GM23338 (cell line): ENCODE results near the gene SND1. TPM values are rescaled to one million over a fixed set of nuclear protein-coding genes. Genes with fewer than 3 reads are reported as not detected.

Experiments used
- ATAC-seq: fragments of 200-7000 bp; cut with Tn5 transposase; 3 replicates; pipeline ENCODE4 v1.9.1; 2020
- DNase-seq: peaks from one replicate; pipeline ENCODE4 v3.0.0-alpha.2; 2015; ENCODE audit warnings: low spot score
- H2AFZ ChIP-seq: fragments of 200-600 bp; sonication (generic); 2 replicates; pipeline ENCODE4 v1.8.0; 2016; ENCODE audit warnings: antibody characterized with exemption, mild to moderate bottlenecking, moderate library complexity
- H3F3A ChIP-seq: fragments of 200-600 bp; sonication (generic); replicated peaks from 2 replicates; pipeline ENCODE4 v1.8.0; 2017; ENCODE audit warnings: antibody characterized with exemption, mixed run types, low read depth
- H3K27ac ChIP-seq: fragments of 200-600 bp; sonication (generic); 2 replicates; pipeline ENCODE4 v1.6.1; 2016; ENCODE audit warnings: low read depth
- H3K27me3 ChIP-seq: fragments of 200-600 bp; sonication (generic); 2 replicates; pipeline ENCODE4 v1.8.0; 2016; ENCODE audit warnings: mild to moderate bottlenecking, mixed run types, moderate library complexity; ENCODE audit not compliant: insufficient read depth
- H3K36me3 ChIP-seq: fragments of 200-600 bp; sonication (generic); 2 replicates; pipeline ENCODE4 v1.8.0; 2016; ENCODE audit warnings: mild to moderate bottlenecking; ENCODE audit not compliant: insufficient read depth
- H3K4me1 ChIP-seq: fragments of 200-600 bp; sonication (generic); 2 replicates; pipeline ENCODE4 v1.8.0; 2016; ENCODE audit warnings: mild to moderate bottlenecking, moderate library complexity; ENCODE audit not compliant: insufficient read depth
- H3K4me2 ChIP-seq: fragments of 200-600 bp; sonication (generic); 2 replicates; pipeline ENCODE4 v1.7.1; 2017; ENCODE audit warnings: mixed run types
- H3K4me3 ChIP-seq: fragments of 200-600 bp; sonication (generic); 2 replicates; pipeline ENCODE4 v1.6.1; 2016; ENCODE audit warnings: mixed run types
- H3K79me2 ChIP-seq: fragments of 200-600 bp; sonication (generic); replicated peaks from 2 replicates; pipeline ENCODE4 v1.8.0; 2017; ENCODE audit warnings: mild to moderate bottlenecking; ENCODE audit not compliant: insufficient read depth
- H3K9me2 ChIP-seq: fragments of 200-600 bp; sonication (generic); 2 replicates; pipeline ENCODE4 v1.8.0; 2017; ENCODE audit not compliant: insufficient read depth
- H4K20me1 ChIP-seq: fragments of 200-600 bp; sonication (generic); replicated peaks from 2 replicates; pipeline ENCODE4 v1.8.0; 2017; ENCODE audit warnings: mild to moderate bottlenecking; ENCODE audit not compliant: insufficient read depth
- H3K27ac Mint-ChIP-seq: 2 replicates; pipeline ENCODE4 v1.8.0; 2020; ENCODE audit warnings: inconsistent platforms, mild to moderate bottlenecking, moderate library complexity, mixed read lengths
- H3K27me3 Mint-ChIP-seq: 3 replicates; pipeline ENCODE4 v1.8.0; 2022; ENCODE audit warnings: low read depth, mild to moderate bottlenecking, moderate library complexity, mixed read lengths, inconsistent platforms; ENCODE audit not compliant: insufficient read depth, poor library complexity
- H3K36me3 Mint-ChIP-seq: 3 replicates; pipeline ENCODE4 v1.8.0; 2021; ENCODE audit warnings: low read depth, mild to moderate bottlenecking, inconsistent platforms, moderate library complexity, mixed read lengths
- H3K4me1 Mint-ChIP-seq: 3 replicates; pipeline ENCODE4 v1.8.0; 2020; ENCODE audit warnings: mild to moderate bottlenecking, inconsistent platforms, mixed read lengths
- H3K4me3 Mint-ChIP-seq: 3 replicates; pipeline ENCODE4 v1.8.0; 2021; ENCODE audit warnings: moderate library complexity, mild to moderate bottlenecking, inconsistent platforms, mixed read lengths
- H3K9me3 Mint-ChIP-seq: 3 replicates; pipeline ENCODE4 v1.8.0; 2020; ENCODE audit warnings: moderate library complexity, mild to moderate bottlenecking, inconsistent platforms, mixed read lengths
- CREB1 ChIP-seq: fragments of 250-450 bp; sonication (Bioruptor Pico); IDR thresholded peaks from 2 replicates; pipeline ENCODE4 v1.5.0; 2020; ENCODE audit warnings: low read depth, mild to moderate bottlenecking, moderate library complexity
- EZH2 ChIP-seq: fragments of 200-600 bp; sonication (generic); IDR thresholded peaks from one replicate; pipeline ENCODE4 v1.8.0; 2017; ENCODE audit warnings: antibody characterized with exemption, mild to moderate bottlenecking, low read depth; ENCODE audit not compliant: unreplicated experiment
- EZH2phosphoT487 ChIP-seq: fragments of 200-600 bp; sonication (generic); IDR thresholded peaks from one replicate; pipeline ENCODE4 v1.8.1; 2018; ENCODE audit warnings: antibody characterized with exemption; ENCODE audit not compliant: unreplicated experiment
- JUNB ChIP-seq: IDR thresholded peaks from one replicate; pipeline ENCODE4 v1.6.1; 2016; ENCODE audit warnings: antibody characterized with exemption; ENCODE audit not compliant: unreplicated experiment
- NANOG ChIP-seq: IDR thresholded peaks from 2 replicates; pipeline ENCODE4 v1.6.1; 2016; ENCODE audit warnings: antibody characterized with exemption, borderline replicate concordance
- STAT1 ChIP-seq: IDR thresholded peaks from one replicate; pipeline ENCODE4 v1.6.1; 2016; ENCODE audit warnings: antibody characterized with exemption; ENCODE audit not compliant: unreplicated experiment
- ZNF114 ChIP-seq: fragments of 250-450 bp; sonication (Bioruptor Pico); IDR thresholded peaks from 2 replicates; pipeline ENCODE4 v1.5.0; 2020; ENCODE audit warnings: mild to moderate bottlenecking, moderate library complexity
- ZNF331 ChIP-seq: fragments of 250-450 bp; sonication (Bioruptor Pico); IDR thresholded peaks from 2 replicates; pipeline ENCODE4 v1.5.0; 2020; ENCODE audit warnings: low read depth, mild to moderate bottlenecking, moderate library complexity
- polyA plus RNA-seq: library from polyadenylated mRNA; unstranded; fragments of >200 nt; fragmentation: Nextera tagmentation; extraction: Ambion mirVana; gene quantifications from 2 replicates; pipeline ENCODE4 v1.2.1, GENCODE V29; 2016
- total RNA-seq: library from RNA; depleted of rRNA; stranded (reverse); fragments of >200 nt; shearing (Covaris generic); gene quantifications from 2 replicates; pipeline ENCODE4 v1.2.3, GENCODE V29; 2014
- TF ChIP-seq, protein P1 (sequence below), 2 experiments: fragments of 200-600 bp in 1 of 2; sonication (generic) in 1 of 2; conservative IDR thresholded peaks; 2 replicates each; pipeline versions ENCODE4 v1.5.1 to v1.6.1; 2016 to 2017; ENCODE audit warnings: antibody characterized with exemption in 2 of 2, low read depth in 2 of 2, mild to moderate bottlenecking in 2 of 2, moderate library complexity in 1 of 2
- TF ChIP-seq, protein P2 (sequence below): IDR thresholded peaks from 2 replicates; pipeline ENCODE4 v1.6.1; 2016; ENCODE audit warnings: antibody characterized with exemption
- TF ChIP-seq, protein P3 (sequence below): IDR thresholded peaks from one replicate; pipeline ENCODE4 v1.6.1; 2018; ENCODE audit warnings: antibody characterized with exemption; ENCODE audit not compliant: unreplicated experiment

The SND1 gene
- total and polyA plus RNA-seq, 2 experiments from 2014 or later: 107 to 254 TPM

DNA sequence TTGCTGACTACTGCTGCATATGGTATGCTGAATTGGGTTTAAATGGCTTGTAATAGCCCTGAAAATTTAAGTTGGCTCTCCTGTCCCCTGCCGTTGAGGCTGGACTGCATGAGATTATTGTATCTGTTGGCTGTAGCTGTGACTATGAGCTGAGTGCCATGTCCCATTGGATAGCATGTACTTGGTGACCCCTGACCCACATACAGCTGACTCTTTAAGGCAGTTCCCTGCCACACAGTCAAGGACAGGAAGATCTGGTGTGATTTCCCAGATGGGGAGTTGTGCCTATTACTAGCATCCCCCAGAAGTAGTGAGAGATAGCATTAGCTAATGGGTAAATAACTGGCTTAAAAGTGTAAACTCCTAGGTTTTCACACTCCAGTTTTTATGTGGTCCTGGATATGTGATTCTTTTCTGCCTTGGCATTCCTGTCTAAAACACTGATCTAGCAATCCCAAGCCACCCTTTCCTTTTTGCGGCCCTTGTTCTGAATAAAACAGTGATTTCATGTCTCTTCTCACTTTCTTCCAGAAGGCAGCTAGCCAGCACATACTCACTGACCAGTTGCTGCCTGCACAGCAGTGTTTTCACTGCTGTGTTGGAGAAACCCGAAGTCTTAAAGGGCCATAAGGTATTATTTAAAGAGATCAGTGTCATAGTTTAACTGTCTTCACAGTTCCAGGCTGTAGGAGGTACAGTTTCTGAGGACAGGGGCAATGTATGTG is 343.3 kb downstream of the SND1 start (continued):
- TF ChIP-seq ZNF331 (CRISPR knock-in tag): no peak
- TF ChIP-seq NANOG: no peak
- TF ChIP-seq, protein P1, sequence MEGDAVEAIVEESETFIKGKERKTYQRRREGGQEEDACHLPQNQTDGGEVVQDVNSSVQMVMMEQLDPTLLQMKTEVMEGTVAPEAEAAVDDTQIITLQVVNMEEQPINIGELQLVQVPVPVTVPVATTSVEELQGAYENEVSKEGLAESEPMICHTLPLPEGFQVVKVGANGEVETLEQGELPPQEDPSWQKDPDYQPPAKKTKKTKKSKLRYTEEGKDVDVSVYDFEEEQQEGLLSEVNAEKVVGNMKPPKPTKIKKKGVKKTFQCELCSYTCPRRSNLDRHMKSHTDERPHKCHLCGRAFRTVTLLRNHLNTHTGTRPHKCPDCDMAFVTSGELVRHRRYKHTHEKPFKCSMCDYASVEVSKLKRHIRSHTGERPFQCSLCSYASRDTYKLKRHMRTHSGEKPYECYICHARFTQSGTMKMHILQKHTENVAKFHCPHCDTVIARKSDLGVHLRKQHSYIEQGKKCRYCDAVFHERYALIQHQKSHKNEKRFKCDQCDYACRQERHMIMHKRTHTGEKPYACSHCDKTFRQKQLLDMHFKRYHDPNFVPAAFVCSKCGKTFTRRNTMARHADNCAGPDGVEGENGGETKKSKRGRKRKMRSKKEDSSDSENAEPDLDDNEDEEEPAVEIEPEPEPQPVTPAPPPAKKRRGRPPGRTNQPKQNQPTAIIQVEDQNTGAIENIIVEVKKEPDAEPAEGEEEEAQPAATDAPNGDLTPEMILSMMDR (conservative IDR thresholded peaks at IDR 0.05; ENCODE audit: low read depth in 2 of 2): no peak
- TF ChIP-seq JUNB: no peak

DNA sequence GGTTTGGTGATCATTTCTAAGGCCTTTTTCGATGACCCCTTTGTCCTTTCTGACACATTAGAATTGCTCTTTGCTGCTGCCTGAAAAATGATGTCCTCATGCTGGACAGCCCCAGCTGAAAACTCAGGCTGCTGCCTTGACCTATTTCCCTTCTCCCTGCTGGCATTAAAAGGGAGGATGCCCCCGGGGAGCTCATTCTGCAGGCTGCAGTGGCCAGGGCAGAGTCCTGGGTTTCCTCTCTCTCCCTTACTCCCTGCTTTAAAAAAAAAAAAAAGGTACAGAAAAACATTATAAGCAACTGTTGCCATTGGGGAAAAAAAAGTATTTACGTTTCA is 343.9 kb downstream of the SND1 start:
- Mint-ChIP-seq H3K9me3 (no peaks in the 10 kb centered on the region), H3K36me3 (peaks cover 15% of the 10 kb centered on the region), H3K4me1 (peaks cover 42% of the 10 kb centered on the region), H3K27ac (peak overlapping the region; percentile 30), H3K4me3 (no peak overlapping the region), H3K27me3 (peaks cover 2% of the 10 kb centered on the region)
- peak; percentile 36 for ATAC-seq
- Histone ChIP-seq H3K4me1 (peaks cover 17% of the 10 kb centered on the region), H3K27ac (peak overlapping the region; percentile 74; the same call in 1 of the 2 replicates), H2AFZ (no peak overlapping the region), H3K36me3 (peaks cover 5% of the 10 kb centered on the region), H4K20me1 (peaks cover 8% of the 10 kb centered on the region), H3K79me2 (peaks cover 6% of the 10 kb centered on the region), H3K4me3 (no peak overlapping the region), H3K27me3 (no peaks in the 10 kb centered on the region), H3K9me2 (no peaks in the 10 kb centered on the region), H3K4me2 (no peak overlapping the region), H3F3A (no peaks in the 10 kb centered on the region)
- no peak for DNase-seq
- TF ChIP-seq JUNB (no peak), ZNF331 (CRISPR knock-in tag) (no peak), EZH2 (no peak), EZH2phosphoT487 (no peak), ZNF114 (CRISPR knock-in tag) (no peak), STAT1 (no peak), CREB1 (no peak)
- TF ChIP-seq, protein P2, sequence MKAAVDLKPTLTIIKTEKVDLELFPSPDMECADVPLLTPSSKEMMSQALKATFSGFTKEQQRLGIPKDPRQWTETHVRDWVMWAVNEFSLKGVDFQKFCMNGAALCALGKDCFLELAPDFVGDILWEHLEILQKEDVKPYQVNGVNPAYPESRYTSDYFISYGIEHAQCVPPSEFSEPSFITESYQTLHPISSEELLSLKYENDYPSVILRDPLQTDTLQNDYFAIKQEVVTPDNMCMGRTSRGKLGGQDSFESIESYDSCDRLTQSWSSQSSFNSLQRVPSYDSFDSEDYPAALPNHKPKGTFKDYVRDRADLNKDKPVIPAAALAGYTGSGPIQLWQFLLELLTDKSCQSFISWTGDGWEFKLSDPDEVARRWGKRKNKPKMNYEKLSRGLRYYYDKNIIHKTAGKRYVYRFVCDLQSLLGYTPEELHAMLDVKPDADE: no peak
- TF ChIP-seq, protein P3, sequence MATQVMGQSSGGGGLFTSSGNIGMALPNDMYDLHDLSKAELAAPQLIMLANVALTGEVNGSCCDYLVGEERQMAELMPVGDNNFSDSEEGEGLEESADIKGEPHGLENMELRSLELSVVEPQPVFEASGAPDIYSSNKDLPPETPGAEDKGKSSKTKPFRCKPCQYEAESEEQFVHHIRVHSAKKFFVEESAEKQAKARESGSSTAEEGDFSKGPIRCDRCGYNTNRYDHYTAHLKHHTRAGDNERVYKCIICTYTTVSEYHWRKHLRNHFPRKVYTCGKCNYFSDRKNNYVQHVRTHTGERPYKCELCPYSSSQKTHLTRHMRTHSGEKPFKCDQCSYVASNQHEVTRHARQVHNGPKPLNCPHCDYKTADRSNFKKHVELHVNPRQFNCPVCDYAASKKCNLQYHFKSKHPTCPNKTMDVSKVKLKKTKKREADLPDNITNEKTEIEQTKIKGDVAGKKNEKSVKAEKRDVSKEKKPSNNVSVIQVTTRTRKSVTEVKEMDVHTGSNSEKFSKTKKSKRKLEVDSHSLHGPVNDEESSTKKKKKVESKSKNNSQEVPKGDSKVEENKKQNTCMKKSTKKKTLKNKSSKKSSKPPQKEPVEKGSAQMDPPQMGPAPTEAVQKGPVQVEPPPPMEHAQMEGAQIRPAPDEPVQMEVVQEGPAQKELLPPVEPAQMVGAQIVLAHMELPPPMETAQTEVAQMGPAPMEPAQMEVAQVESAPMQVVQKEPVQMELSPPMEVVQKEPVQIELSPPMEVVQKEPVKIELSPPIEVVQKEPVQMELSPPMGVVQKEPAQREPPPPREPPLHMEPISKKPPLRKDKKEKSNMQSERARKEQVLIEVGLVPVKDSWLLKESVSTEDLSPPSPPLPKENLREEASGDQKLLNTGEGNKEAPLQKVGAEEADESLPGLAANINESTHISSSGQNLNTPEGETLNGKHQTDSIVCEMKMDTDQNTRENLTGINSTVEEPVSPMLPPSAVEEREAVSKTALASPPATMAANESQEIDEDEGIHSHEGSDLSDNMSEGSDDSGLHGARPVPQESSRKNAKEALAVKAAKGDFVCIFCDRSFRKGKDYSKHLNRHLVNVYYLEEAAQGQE: no peak
- TF ChIP-seq, protein P1 (conservative IDR thresholded peaks at IDR 0.05; ENCODE audit: low read depth in 2 of 2): no peak
